Measurements from ENCODE around the gene TRMT61A. TPM values are rescaled to one million over a fixed set of nuclear protein-coding genes. Genes with fewer than 3 reads are reported as not detected.
A peak's percentile ranks its signal among the peaks of the same experiment; 100 is the strongest.

The TRMT61A gene
- total and polyA plus RNA-seq, 9 of the 15 experiments (the other 6 are each of a cell fraction or from before 2014, with no cell fraction given): 0.10 to 24.8 (median 5.1) TPM

DNA sequence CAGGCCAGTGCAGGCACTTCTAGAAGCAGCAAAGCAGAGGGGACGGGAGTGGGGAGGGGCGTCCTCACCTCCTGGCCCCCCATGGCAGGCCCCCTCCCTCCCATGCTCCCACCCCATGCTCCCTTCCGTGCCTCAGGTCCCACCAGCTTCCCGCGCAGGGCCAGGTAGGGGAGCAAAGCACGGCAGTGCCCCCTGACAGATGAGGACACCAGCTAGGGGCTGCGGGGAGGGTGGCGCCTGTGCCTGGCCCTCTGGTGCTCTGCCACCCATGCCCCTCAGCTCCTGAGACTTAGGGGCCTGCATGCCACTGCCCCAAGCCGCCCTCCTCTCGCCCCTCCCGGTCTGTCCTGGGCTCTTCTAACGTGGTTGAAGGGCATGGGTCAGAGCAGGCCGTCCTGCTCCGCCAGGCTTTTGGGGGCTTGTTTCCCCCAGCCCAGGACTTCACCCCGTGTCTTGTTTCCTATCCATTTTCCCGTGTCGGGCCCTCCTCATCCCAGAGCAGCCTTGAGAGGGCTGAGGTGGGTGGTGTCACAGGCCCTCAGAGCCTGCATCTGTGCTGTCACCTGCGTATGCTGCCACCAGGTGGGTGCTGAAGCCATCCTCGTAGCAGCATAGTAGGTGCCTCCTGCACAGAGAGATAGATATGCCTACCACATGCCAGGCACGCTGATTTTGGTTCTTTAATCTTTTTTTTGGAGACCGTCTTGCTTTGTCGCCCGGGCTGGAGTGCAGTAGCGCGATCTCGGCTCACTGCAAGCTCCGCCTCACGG, 10.2 kb downstream of the TRMT61A start:
- no TSS peak for BruUV-seq (replicated peaks)
- ATAC-seq (no peak), FAIRE-seq (no peak), DNase-seq (ENCODE audit: extremely low read depth in 1 of 4, low spot score in 3 of 4) (peak in 1 of 4 experiments; percentile 30)
- CTCF ChIA-PET (ENCODE audit: low intra/inter-chr PET ratio): no interaction called here
- 67% methylated on average over 10 of the region's 28 CpGs for WGBS (ENCODE audit: insufficient coverage, low coverage, missing lambda C conversion rate)
- Histone ChIP-seq H3K9me3 (replicated peaks; ENCODE audit: control insufficient read depth, insufficient read depth, low read depth, low read length) (no peaks in the 10 kb centered on the region), H3K27ac (ENCODE audit: extremely low read depth, low read depth, low read length) (no peak overlapping the region), H3K4me3 (no peak overlapping the region), H2AFZ (ENCODE audit: low read depth, low read length) (no peak overlapping the region), H3K27me3 (ENCODE audit: control insufficient read depth in 2 of 2, insufficient read depth in 2 of 2, low read length in 2 of 2) (no peaks in the 10 kb centered on the region), H3K36me3 (ENCODE audit: control insufficient read depth, insufficient read depth, low read length) (peaks cover 19% of the 10 kb centered on the region; the same call in 1 of the 3 replicates), H3K79me2 (ENCODE audit: control insufficient read depth, insufficient read depth, low read length) (no peaks in the 10 kb centered on the region), H4K20me1 (replicated peaks; ENCODE audit: control insufficient read depth, insufficient read depth, low read length) (no peaks in the 10 kb centered on the region), H3K9me1 (ENCODE audit: control insufficient read depth, insufficient read depth, low read length) (no peaks in the 10 kb centered on the region), H3K4me2 (ENCODE audit: insufficient read depth, low read length) (no peak overlapping the region), H3K4me1 (replicated peaks in 1 of 2; ENCODE audit: control insufficient read depth in 2 of 2, insufficient read depth in 2 of 2, low read length in 2 of 2) (peaks cover 0 to 92% of the 10 kb centered on the region in 2 experiments; a peak in 2 of 5 replicates), H3K9ac (ENCODE audit: insufficient read depth in 1 of 2, low read depth in 2 of 2, low read length in 2 of 2) (no peak overlapping the region; a peak in 1 of 4 replicates)
- in situ Hi-C loops (cut with MboI): loop anchor here (10.0 kb wide), 1 partner anchor 454 kb away; the partner anchor contains the start of gene LBHD2
- TF ChIP-seq ZBTB33 (CRISPR knock-in tag; IDR thresholded peaks at IDR 0.05): peak; percentile 51; the same call in 1 of the 2 replicates
- TF ChIP-seq DNMT1 (IDR thresholded peaks at IDR 0.05): no peak
- TF ChIP-seq SIN3B (IDR thresholded peaks at IDR 0.05; ENCODE audit: low read depth): no peak
- no peak for TF ChIP-seq ILF3 (IDR thresholded peaks at IDR 0.05; ENCODE audit: borderline replicate concordance)
- TF ChIP-seq ZKSCAN1 (IDR thresholded peaks at IDR 0.05; ENCODE audit: low read depth, low read length): 0 out of 2 replicates have a peak, but pooled peaks have one; percentile 52
- no peak for TF ChIP-seq MAFF (IDR thresholded peaks at IDR 0.05; ENCODE audit: low read length)
- TF ChIP-seq ZFP1 (CRISPR knock-in tag; IDR thresholded peaks at IDR 0.05): no peak
- peak; percentile 2; the same call in 1 of the 2 replicates for TF ChIP-seq POLR2G (IDR thresholded peaks at IDR 0.05; ENCODE audit: low read depth, low read length)
- TF ChIP-seq SRSF3 (IDR thresholded peaks at IDR 0.05; ENCODE audit: insufficient read depth, low read length): no peak
- no peak for TF ChIP-seq SMARCA4 (IDR thresholded peaks at IDR 0.05)
- POLR2A ChIA-PET: interaction anchor here (0.6 to 1.6 kb wide), 5 partner anchors 10 to 203 kb away, joined by 3 to 7 read pairs (median 3); partner anchors contain the start of gene TRMT61A
- intact Hi-C loops (cut with micrococcal nuclease): no loop called here

Data from K562 (cell line).